Measurements from ENCODE around the gene CCDC39. TPM values are rescaled to one million over a fixed set of nuclear protein-coding genes. Genes with fewer than 3 reads are reported as not detected.

CCDC39 gene
- total and polyA plus RNA-seq, 8 donors, result 0.72 to 11.7 TPM; not detected in 6

DNA sequence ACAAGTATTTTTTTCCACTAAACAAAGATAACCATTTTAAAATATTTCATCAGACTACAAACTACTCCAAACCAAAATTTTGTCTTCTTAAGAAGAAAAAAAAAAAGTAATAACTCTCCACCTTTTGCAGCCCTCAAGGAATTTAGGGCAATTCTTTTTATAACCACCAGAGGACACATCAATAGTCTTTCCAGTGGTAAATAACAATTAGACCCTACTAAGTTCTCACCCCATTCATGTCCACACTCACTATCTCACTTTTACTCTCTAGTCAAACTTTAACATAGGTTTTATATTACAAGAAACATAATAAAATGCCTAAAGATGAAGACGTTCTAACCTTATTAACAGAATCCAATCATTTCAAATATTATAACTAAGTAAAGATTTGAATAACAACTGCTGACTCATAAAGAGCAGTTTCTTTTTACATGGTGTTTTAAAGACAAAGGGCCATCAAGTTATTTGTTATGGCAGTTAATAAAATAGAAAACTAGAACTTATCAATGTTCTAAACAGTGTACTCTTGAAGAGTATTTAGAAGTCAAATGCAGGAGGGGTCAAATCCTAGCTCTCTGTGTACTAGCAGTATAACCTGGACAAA lies 33.0 kb downstream of the CCDC39 start:
- Histone ChIP-seq H3K27ac (no peak overlapping the region), H3K36me3 (no peaks in the 10 kb centered on the region), H3K27me3 (peaks cover 0 to 3% (median 0%) of the 10 kb centered on the region in 3 donors), H3K4me3 (no peak overlapping the region), H3K4me1 (no peaks in the 10 kb centered on the region), H3K9me3 (no peaks in the 10 kb centered on the region)
- TF ChIP-seq POLR2A (IDR thresholded peaks at IDR 0.05), result no peak
- TF ChIP-seq, protein P1, sequence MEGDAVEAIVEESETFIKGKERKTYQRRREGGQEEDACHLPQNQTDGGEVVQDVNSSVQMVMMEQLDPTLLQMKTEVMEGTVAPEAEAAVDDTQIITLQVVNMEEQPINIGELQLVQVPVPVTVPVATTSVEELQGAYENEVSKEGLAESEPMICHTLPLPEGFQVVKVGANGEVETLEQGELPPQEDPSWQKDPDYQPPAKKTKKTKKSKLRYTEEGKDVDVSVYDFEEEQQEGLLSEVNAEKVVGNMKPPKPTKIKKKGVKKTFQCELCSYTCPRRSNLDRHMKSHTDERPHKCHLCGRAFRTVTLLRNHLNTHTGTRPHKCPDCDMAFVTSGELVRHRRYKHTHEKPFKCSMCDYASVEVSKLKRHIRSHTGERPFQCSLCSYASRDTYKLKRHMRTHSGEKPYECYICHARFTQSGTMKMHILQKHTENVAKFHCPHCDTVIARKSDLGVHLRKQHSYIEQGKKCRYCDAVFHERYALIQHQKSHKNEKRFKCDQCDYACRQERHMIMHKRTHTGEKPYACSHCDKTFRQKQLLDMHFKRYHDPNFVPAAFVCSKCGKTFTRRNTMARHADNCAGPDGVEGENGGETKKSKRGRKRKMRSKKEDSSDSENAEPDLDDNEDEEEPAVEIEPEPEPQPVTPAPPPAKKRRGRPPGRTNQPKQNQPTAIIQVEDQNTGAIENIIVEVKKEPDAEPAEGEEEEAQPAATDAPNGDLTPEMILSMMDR (IDR thresholded peaks at IDR 0.05), result no peak
- TF ChIP-seq POLR2AphosphoS5 (IDR thresholded peaks at IDR 0.05), result no peak
- no peak for TF ChIP-seq EP300 (IDR thresholded peaks at IDR 0.05)
- WGBS, 5 donors, result 24 to 36% (median 27%) methylated on average over 1 of the region's 1 CpG
- intact Hi-C loops (cut with DNase I; ENCODE audit: low total_unique reads), result no loop called here
- no peak for DNase-seq

DNA sequence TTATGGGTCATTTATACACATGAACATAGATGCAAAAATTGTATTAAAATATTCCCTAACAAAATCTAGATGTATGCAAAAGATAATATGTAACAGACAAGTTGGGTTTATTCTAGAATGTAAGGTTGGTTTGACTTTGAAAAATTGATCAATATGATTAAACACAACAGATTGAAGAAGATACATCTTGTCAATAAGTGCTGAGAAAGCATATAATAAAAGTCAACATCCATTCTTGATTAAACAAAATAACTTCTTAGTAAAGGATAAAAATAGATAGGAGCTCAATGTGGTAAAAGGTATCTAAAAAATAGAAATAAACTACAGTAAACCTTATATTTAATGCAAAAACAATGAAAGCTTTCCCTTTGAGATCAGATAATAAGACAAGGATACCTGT lies 38.3 kb downstream of the CCDC39 start:
- no peak for DNase-seq
- H3K36me3 ChIP-seq, result no peaks in the 10 kb centered on the region
- H3K27ac ChIP-seq, result no peak overlapping the region
- no peaks in the 10 kb centered on the region for H3K27me3 ChIP-seq
- H3K4me1 ChIP-seq, result no peaks in the 10 kb centered on the region
- H3K4me3 ChIP-seq, result no peak overlapping the region
- intact Hi-C loops (cut with DNase I; ENCODE audit: low total_unique reads), result no loop called here
- TF ChIP-seq POLR2AphosphoS5 (IDR thresholded peaks at IDR 0.05) (no peak), EP300 (IDR thresholded peaks at IDR 0.05) (no peak), POLR2A (IDR thresholded peaks at IDR 0.05) (no peak)
- TF ChIP-seq, protein P1 (IDR thresholded peaks at IDR 0.05), result no peak
- H3K9me3 ChIP-seq, result no peaks in the 10 kb centered on the region

DNA sequence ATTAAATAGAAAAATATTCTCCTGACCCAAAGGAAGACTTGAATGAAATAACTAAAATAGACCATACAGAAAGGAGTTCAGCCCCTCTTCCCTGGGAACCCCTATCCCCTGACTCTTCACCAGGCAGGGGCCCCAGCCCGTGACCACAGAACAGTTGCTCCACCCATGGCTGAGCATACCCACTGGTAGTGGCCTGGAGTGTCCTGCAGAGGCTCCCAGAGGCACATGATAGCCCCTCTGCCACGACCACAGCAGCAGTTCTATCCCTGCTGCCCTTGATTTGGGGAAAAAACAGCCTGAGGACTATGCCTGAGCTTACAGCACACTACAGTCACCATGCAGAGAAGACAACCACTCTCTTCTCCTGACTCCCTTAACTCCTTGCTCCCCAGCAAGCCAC lies 45.6 kb downstream of the CCDC39 start:
- Histone ChIP-seq H3K36me3 (no peaks in the 10 kb centered on the region), H3K4me1 (no peaks in the 10 kb centered on the region), H3K9me3 (no peaks in the 10 kb centered on the region), H3K4me3 (no peak overlapping the region), H3K27me3 (peaks cover 0 to 11% (median 3%) of the 10 kb centered on the region in 3 donors), H3K27ac (no peak overlapping the region)
- no peak for TF ChIP-seq POLR2AphosphoS5 (IDR thresholded peaks at IDR 0.05)
- TF ChIP-seq POLR2A (IDR thresholded peaks at IDR 0.05), result no peak
- no peak for TF ChIP-seq EP300 (IDR thresholded peaks at IDR 0.05)
- no peak for DNase-seq
- intact Hi-C loops (cut with DNase I; ENCODE audit: low total_unique reads), result no loop called here
- WGBS, 5 donors, result 13 to 36% (median 22%) methylated on average over 2 of the region's 2 CpGs

DNA sequence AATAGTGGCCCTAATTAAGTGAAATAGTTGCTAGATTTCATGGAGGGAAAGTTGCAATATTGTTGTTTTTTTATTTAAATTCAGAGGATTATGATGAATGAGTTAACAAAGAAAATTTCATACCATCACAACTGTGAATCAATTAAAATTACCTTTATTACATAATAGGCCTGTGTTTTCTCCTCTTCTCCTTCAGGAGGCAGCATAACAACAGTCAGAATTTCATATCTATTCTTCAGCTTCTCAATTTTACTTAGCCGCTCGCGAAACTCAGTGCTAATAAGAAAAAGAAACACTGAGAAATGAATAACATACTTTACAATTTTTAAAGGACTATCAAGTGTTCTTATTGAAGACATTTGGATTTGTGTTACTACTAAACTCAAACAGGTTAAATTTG lies 48.0 kb downstream of the CCDC39 start:
- Histone ChIP-seq H3K36me3 (peaks cover 0 to 4% (median 0%) of the 10 kb centered on the region in 4 donors), H3K27me3 (peaks cover 0 to 11% (median 3%) of the 10 kb centered on the region in 3 donors), H3K9me3 (no peaks in the 10 kb centered on the region), H3K4me1 (no peaks in the 10 kb centered on the region), H3K4me3 (no peak overlapping the region), H3K27ac (no peak overlapping the region)
- TF ChIP-seq, protein P1 (IDR thresholded peaks at IDR 0.05), result no peak
- TF ChIP-seq POLR2AphosphoS5 (IDR thresholded peaks at IDR 0.05) (no peak), EP300 (IDR thresholded peaks at IDR 0.05) (no peak), POLR2A (IDR thresholded peaks at IDR 0.05) (no peak)
- intact Hi-C loops (cut with DNase I; ENCODE audit: low total_unique reads), result no loop called here
- DNase-seq, result no peak
- 87 to 92% (median 89%) methylated on average over 3 of the region's 3 CpGs for WGBS, 5 donors

DNA sequence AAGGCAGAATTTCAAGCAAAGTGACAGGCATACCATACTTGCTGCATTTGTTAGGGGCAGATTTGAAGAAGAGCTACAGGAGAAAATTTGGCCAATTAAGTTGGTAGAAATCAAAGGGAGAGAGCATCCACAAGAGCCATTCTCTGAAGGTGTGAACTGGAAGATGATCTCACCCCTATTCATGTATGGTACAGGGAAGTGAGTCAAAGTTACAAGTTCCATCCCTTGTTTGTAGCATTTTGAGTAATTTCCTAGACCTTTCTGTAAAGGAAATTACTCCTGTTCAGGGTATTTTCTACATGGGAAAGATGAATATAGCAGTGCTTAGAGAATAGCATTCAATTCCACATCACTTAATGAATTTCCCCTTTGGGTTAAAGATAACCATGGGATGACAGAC lies 48.9 kb downstream of the CCDC39 start:
- TF ChIP-seq, protein P1 (IDR thresholded peaks at IDR 0.05), result no peak
- TF ChIP-seq POLR2AphosphoS5 (IDR thresholded peaks at IDR 0.05), result no peak
- TF ChIP-seq EP300 (IDR thresholded peaks at IDR 0.05), result no peak
- TF ChIP-seq POLR2A (IDR thresholded peaks at IDR 0.05), result no peak
- Histone ChIP-seq H3K4me1 (no peaks in the 10 kb centered on the region), H3K4me3 (no peak overlapping the region), H3K36me3 (peaks cover 0 to 5% (median 0%) of the 10 kb centered on the region in 4 donors), H3K27me3 (peaks cover 0 to 11% (median 3%) of the 10 kb centered on the region in 3 donors), H3K9me3 (no peaks in the 10 kb centered on the region), H3K27ac (no peak overlapping the region)
- intact Hi-C loops (cut with DNase I; ENCODE audit: low total_unique reads), result no loop called here
- no peak for DNase-seq
